Parathyroid adenoma (tissue), 2 donors: ENCODE results near the gene MSLN.

ENCODE experiments used
- H2AFZ ChIP-seq: fragments of 300-600 bp; sonication (generic); one replicate; pipeline ENCODE4 v1.7.0; 2017; ENCODE audit warnings: antibody characterized with exemption, mild to moderate bottlenecking
- H3K27ac ChIP-seq: fragments of 300-600 bp; sonication (generic); one replicate; pipeline ENCODE4 v1.7.0; 2017
- H3K27me3 ChIP-seq: fragments of 300-600 bp; sonication (generic); one replicate; pipeline ENCODE4 v1.7.0; 2017; ENCODE audit warnings: low read length; ENCODE audit not compliant: control insufficient read depth, insufficient read depth
- H3K36me3 ChIP-seq: fragments of 300-600 bp; sonication (generic); one replicate; pipeline ENCODE4 v1.7.0; 2017; ENCODE audit warnings: low read length; ENCODE audit not compliant: control insufficient read depth, insufficient read depth
- H3K4me1 ChIP-seq: fragments of 300-600 bp; sonication (generic); one replicate; pipeline ENCODE4 v1.7.0; 2017; ENCODE audit warnings: control low read depth
- H3K4me2 ChIP-seq: fragments of 300-600 bp; sonication (generic); one replicate; pipeline ENCODE4 v1.7.0; 2017; ENCODE audit warnings: low read length
- H3K4me3 ChIP-seq: fragments of 300-600 bp; sonication (generic); one replicate; pipeline ENCODE4 v1.7.0; 2017; ENCODE audit warnings: low read depth, low read length
- H3K79me2 ChIP-seq: fragments of 300-600 bp; sonication (generic); one replicate; pipeline ENCODE4 v1.7.0; 2017; ENCODE audit warnings: control low read depth
- H3K9ac ChIP-seq: fragments of 300-600 bp; sonication (generic); one replicate; pipeline ENCODE4 v1.7.0; 2017; ENCODE audit warnings: mild to moderate bottlenecking
- H3K9me3 ChIP-seq: fragments of 300-600 bp; sonication (generic); one replicate; pipeline ENCODE4 v1.7.0; 2017; ENCODE audit warnings: low read length; ENCODE audit not compliant: control insufficient read depth
- TF ChIP-seq, protein P1 (sequence below): fragments of 300-600 bp; sonication (generic); IDR thresholded peaks from one replicate; pipeline ENCODE4 v1.7.0; 2017; ENCODE audit warnings: antibody characterized with exemption, mild to moderate bottlenecking
- donor health status: primary hyperparathyroidism.

MSLN gene

DNA sequence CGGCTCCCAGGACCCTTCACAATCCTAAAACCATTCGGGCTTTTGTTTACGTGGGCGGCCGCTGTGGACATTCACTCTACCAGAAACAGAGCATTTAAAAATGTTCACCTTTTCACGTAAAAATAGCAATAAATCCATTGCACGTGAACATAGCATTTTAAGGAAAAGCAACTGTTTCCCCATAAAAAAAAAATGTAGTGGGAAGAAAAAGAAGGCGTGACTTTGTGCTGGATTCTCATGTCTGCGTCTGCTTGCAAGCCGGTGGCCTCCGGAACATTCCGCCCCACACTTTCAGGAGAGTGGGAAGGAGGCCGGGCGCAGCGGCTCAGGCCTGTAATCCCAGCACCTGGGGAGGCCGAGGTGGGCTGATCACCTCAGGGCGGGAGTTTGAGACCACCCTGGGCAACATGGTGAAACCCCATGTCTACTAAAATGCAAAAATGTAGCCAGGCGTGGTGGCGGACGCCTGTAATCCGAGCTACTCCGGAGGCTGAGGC is 53.4 kb downstream of the MSLN start:
- no peaks in the 10 kb centered on the region for H3K9me3 ChIP-seq
- H3K4me3 ChIP-seq = no peak overlapping the region
- no peak overlapping the region for H2AFZ ChIP-seq
- H3K4me1 ChIP-seq = no peaks in the 10 kb centered on the region
- H3K79me2 ChIP-seq = no peaks in the 10 kb centered on the region
- TF ChIP-seq, protein P1, sequence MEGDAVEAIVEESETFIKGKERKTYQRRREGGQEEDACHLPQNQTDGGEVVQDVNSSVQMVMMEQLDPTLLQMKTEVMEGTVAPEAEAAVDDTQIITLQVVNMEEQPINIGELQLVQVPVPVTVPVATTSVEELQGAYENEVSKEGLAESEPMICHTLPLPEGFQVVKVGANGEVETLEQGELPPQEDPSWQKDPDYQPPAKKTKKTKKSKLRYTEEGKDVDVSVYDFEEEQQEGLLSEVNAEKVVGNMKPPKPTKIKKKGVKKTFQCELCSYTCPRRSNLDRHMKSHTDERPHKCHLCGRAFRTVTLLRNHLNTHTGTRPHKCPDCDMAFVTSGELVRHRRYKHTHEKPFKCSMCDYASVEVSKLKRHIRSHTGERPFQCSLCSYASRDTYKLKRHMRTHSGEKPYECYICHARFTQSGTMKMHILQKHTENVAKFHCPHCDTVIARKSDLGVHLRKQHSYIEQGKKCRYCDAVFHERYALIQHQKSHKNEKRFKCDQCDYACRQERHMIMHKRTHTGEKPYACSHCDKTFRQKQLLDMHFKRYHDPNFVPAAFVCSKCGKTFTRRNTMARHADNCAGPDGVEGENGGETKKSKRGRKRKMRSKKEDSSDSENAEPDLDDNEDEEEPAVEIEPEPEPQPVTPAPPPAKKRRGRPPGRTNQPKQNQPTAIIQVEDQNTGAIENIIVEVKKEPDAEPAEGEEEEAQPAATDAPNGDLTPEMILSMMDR = no peak
- no peaks in the 10 kb centered on the region for H3K36me3 ChIP-seq
- H3K27ac ChIP-seq = no peak overlapping the region
- no peak overlapping the region for H3K9ac ChIP-seq
- no peak overlapping the region for H3K4me2 ChIP-seq
- H3K27me3 ChIP-seq = no peaks in the 10 kb centered on the region

DNA sequence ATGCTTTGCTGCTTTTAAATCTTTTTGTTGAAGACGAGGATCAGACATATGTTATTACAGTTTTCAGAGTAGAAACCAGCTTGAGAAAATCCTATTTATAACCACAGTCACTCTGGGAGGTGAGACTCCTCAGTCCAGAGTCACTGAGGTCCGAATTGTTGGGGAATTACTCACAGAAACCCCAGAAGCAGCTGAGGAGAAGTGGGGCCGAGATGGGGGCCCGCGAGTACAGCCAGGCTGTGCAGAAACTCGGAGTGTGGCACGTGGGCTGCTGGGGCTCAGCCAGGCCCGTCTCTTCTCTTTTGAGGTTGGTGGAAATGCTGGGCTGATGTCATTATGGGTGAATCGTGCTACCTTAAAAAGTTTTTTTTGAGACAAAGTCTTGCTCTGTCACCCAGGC is 54.4 kb downstream of the MSLN start:
- Histone ChIP-seq H3K79me2 (no peaks in the 10 kb centered on the region), H3K9me3 (no peaks in the 10 kb centered on the region), H3K36me3 (no peaks in the 10 kb centered on the region), H3K4me3 (no peak overlapping the region), H3K4me1 (no peaks in the 10 kb centered on the region), H2AFZ (no peak overlapping the region), H3K9ac (no peak overlapping the region), H3K27me3 (no peaks in the 10 kb centered on the region), H3K4me2 (no peak overlapping the region), H3K27ac (no peak overlapping the region)
- TF ChIP-seq, protein P1 = no peak

DNA sequence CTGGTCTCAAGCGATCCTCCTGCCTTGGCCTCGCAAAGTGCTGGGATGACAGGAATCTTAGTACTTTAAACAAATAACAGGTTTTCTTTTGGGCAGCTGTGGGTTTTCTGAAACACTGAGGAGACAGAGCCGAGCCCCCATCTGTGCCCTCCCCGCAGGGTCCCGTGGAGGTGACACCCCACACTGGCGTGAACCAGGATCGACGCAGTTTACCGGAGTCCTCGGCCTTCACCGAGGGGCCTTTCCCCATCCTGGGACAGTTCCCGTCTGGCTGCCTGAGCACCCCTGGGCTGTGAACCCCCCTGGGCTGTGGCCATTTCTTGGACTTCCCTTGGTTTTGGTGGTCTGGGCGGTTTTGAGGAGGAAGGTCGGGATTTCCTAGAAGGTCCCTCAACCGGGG is 55.3 kb downstream of the MSLN start:
- no peaks in the 10 kb centered on the region for H3K79me2 ChIP-seq
- no peak overlapping the region for H3K27ac ChIP-seq
- no peak overlapping the region for H3K4me2 ChIP-seq
- H3K27me3 ChIP-seq = no peaks in the 10 kb centered on the region
- no peaks in the 10 kb centered on the region for H3K9me3 ChIP-seq
- no peak overlapping the region for H3K4me3 ChIP-seq
- no peaks in the 10 kb centered on the region for H3K4me1 ChIP-seq
- H3K9ac ChIP-seq = no peak overlapping the region
- no peaks in the 10 kb centered on the region for H3K36me3 ChIP-seq
- no peak overlapping the region for H2AFZ ChIP-seq
- TF ChIP-seq, protein P1 = no peak

DNA sequence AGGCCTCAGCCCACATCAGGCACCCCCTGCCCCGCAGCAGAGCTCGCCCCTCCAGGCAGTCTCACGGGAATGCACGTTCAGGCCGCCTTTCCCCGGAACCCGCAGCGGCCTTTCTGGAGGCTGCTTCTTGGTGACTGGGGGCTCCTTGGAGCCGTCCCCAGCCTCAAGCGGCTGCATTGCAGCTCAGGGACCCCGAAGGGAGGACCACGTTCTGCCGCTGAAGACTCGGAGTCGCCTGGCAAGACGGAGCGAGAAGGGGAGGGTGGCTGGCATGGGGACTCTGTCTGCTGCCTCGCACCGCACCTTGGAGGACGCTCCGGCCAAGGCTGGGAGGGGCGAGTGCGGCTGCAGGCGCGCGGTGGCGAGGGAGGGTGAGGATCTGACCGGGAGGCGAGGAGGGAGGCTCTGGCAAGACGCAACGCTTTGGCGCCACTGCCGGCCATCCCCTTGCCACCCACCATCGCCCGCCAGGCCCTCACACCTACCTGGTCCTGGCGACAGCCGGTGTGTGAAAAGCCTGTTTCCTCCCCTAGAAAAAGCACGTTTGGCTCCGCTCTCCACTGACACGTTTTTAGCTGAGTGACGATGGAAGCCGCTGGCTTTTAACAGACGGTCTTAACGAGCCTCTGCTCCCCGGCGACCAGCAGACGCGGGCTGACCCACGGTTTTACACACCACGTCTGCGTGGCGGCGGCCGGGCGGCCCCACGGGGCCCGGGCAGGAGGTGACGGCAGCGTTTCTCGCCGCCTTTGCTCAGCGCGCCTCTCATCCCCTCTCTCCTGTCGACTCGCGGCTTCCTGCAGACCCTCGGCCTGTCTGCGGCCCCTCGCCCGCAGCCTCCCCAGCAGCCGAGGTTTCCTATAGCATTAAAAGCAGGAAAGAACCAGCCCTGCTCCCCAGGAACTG is 56.7 kb downstream of the MSLN start:
- H3K4me2 ChIP-seq = no peak overlapping the region
- no peaks in the 10 kb centered on the region for H3K36me3 ChIP-seq
- H2AFZ ChIP-seq = peak overlapping the region; percentile 56
- H3K79me2 ChIP-seq = no peaks in the 10 kb centered on the region
- no peaks in the 10 kb centered on the region for H3K4me1 ChIP-seq
- no peaks in the 10 kb centered on the region for H3K9me3 ChIP-seq
- H3K27me3 ChIP-seq = no peaks in the 10 kb centered on the region
- no peak overlapping the region for H3K27ac ChIP-seq
- H3K9ac ChIP-seq = no peak overlapping the region
- H3K4me3 ChIP-seq = no peak overlapping the region
- TF ChIP-seq, protein P1 = no peak
